ENCODE measurements around the gene RCE1. TPM values are rescaled to one million over a fixed set of nuclear protein-coding genes. Genes with fewer than 3 reads are reported as not detected.

Gene RCE1
- total and polyA plus RNA-seq, 2 donors: 11.4 to 23.3 TPM

GRCh38 chr11:66858186-66858938 lies 15.1 kb downstream of the RCE1 start:
- H3K27ac ChIP-seq (ENCODE audit: low read depth in 1 of 2, low read length in 1 of 2): no peak overlapping the region
- peaks cover 10% of the 10 kb centered on the region in 2 donors for H3K4me1 ChIP-seq (ENCODE audit: control insufficient read depth in 2 of 2, insufficient read depth in 2 of 2, low read length in 2 of 2)
- no peak for DNase-seq (ENCODE audit: low read depth in 6 of 9, low spot score in 9 of 9)
- WGBS: 98% methylated on average over 62 of the region's 62 CpGs
- H3K36me3 ChIP-seq (ENCODE audit: control insufficient read depth in 2 of 2, insufficient read depth in 2 of 2, low read length in 1 of 2): peaks cover 2 to 13% of the 10 kb centered on the region in 2 donors
- H3K9me3 ChIP-seq (ENCODE audit: control insufficient read depth in 2 of 2, insufficient read depth in 1 of 2, low read length in 1 of 2): no peaks in the 10 kb centered on the region
- no peaks in the 10 kb centered on the region for H3K27me3 ChIP-seq (ENCODE audit: control insufficient read depth in 2 of 2, insufficient read depth in 1 of 2, low read length in 1 of 2)
- no peak overlapping the region for H3K4me3 ChIP-seq (ENCODE audit: low read length in 2 of 2)

- H3K36me3 ChIP-seq (ENCODE audit: control insufficient read depth in 2 of 2, insufficient read depth in 2 of 2, low read length in 1 of 2): peaks cover 2 to 13% of the 10 kb centered on the region in 2 donors
- 96% methylated on average over 29 of the region's 29 CpGs for WGBS
- peaks cover 10% of the 10 kb centered on the region in 2 donors for H3K4me1 ChIP-seq (ENCODE audit: control insufficient read depth in 2 of 2, insufficient read depth in 2 of 2, low read length in 2 of 2)
- H3K9me3 ChIP-seq (ENCODE audit: control insufficient read depth in 2 of 2, insufficient read depth in 1 of 2, low read length in 1 of 2): no peaks in the 10 kb centered on the region
- no peak overlapping the region for H3K4me3 ChIP-seq (ENCODE audit: low read length in 2 of 2)
- no peak for DNase-seq (ENCODE audit: low read depth in 6 of 9, low spot score in 9 of 9)
- H3K27me3 ChIP-seq (ENCODE audit: control insufficient read depth in 2 of 2, insufficient read depth in 1 of 2, low read length in 1 of 2): no peaks in the 10 kb centered on the region
- no peak overlapping the region for H3K27ac ChIP-seq (ENCODE audit: low read depth in 1 of 2, low read length in 1 of 2)
Measured at GRCh38 chr11:66858939-66859685, 15.9 kb downstream of the RCE1 start.

- Histone ChIP-seq H3K36me3 (ENCODE audit: control insufficient read depth in 2 of 2, insufficient read depth in 2 of 2, low read length in 1 of 2) (peaks cover 2 to 13% of the 10 kb centered on the region in 2 donors), H3K4me1 (ENCODE audit: control insufficient read depth in 2 of 2, insufficient read depth in 2 of 2, low read length in 2 of 2) (peaks cover 10% of the 10 kb centered on the region in 2 donors), H3K4me3 (ENCODE audit: low read length in 2 of 2) (no peak overlapping the region), H3K27me3 (ENCODE audit: control insufficient read depth in 2 of 2, insufficient read depth in 1 of 2, low read length in 1 of 2) (no peaks in the 10 kb centered on the region), H3K9me3 (ENCODE audit: control insufficient read depth in 2 of 2, insufficient read depth in 1 of 2, low read length in 1 of 2) (no peaks in the 10 kb centered on the region), H3K27ac (ENCODE audit: low read depth in 1 of 2, low read length in 1 of 2) (no peak overlapping the region)
- 98% methylated on average over 41 of the region's 41 CpGs for WGBS
- no peak for DNase-seq (ENCODE audit: low read depth in 6 of 9, low spot score in 9 of 9)
Measured at GRCh38 chr11:66859686-66860448, 16.6 kb downstream of the RCE1 start.

GRCh38 chr11:66860449-66860831 lies 17.2 kb downstream of the RCE1 start:
- DNase-seq (ENCODE audit: low read depth in 6 of 9, low spot score in 9 of 9): no peak
- no peak overlapping the region for H3K27ac ChIP-seq (ENCODE audit: low read depth in 1 of 2, low read length in 1 of 2)
- no peak overlapping the region for H3K4me3 ChIP-seq (ENCODE audit: low read length in 2 of 2)
- peaks cover 9 to 10% of the 10 kb centered on the region in 2 donors for H3K4me1 ChIP-seq (ENCODE audit: control insufficient read depth in 2 of 2, insufficient read depth in 2 of 2, low read length in 2 of 2)
- H3K27me3 ChIP-seq (ENCODE audit: control insufficient read depth in 2 of 2, insufficient read depth in 1 of 2, low read length in 1 of 2): no peaks in the 10 kb centered on the region
- H3K9me3 ChIP-seq (ENCODE audit: control insufficient read depth in 2 of 2, insufficient read depth in 1 of 2, low read length in 1 of 2): no peaks in the 10 kb centered on the region
- H3K36me3 ChIP-seq (ENCODE audit: control insufficient read depth in 2 of 2, insufficient read depth in 2 of 2, low read length in 1 of 2): peaks cover 2 to 13% of the 10 kb centered on the region in 2 donors
- 92% methylated on average over 18 of the region's 18 CpGs for WGBS

- 97% methylated on average over 32 of the region's 32 CpGs for WGBS
Measured at GRCh38 chr11:66861038-66861773, 18.0 kb downstream of the RCE1 start.

GRCh38 chr11:66861774-66862558 lies 18.7 kb downstream of the RCE1 start:
- H3K9me3 ChIP-seq (ENCODE audit: control insufficient read depth in 2 of 2, insufficient read depth in 1 of 2, low read length in 1 of 2): no peaks in the 10 kb centered on the region
- no peak overlapping the region for H3K27ac ChIP-seq (ENCODE audit: low read depth in 1 of 2, low read length in 1 of 2)
- H3K36me3 ChIP-seq (ENCODE audit: control insufficient read depth in 2 of 2, insufficient read depth in 2 of 2, low read length in 1 of 2): peaks cover 2 to 13% of the 10 kb centered on the region in 2 donors
- H3K4me3 ChIP-seq (ENCODE audit: low read length in 2 of 2): no peak overlapping the region
- H3K27me3 ChIP-seq (ENCODE audit: control insufficient read depth in 2 of 2, insufficient read depth in 1 of 2, low read length in 1 of 2): no peaks in the 10 kb centered on the region
- 97% methylated on average over 30 of the region's 30 CpGs for WGBS
- H3K4me1 ChIP-seq (ENCODE audit: control insufficient read depth in 2 of 2, insufficient read depth in 2 of 2, low read length in 2 of 2): peaks cover 4% of the 10 kb centered on the region in 2 donors
- DNase-seq (ENCODE audit: low read depth in 6 of 9, low spot score in 9 of 9): no peak

More at GRCh38 chr11:66861038-66861773, 18.0 kb downstream of the RCE1 start:
- no peak overlapping the region for H3K4me3 ChIP-seq (ENCODE audit: low read length in 2 of 2)
- H3K27me3 ChIP-seq (ENCODE audit: control insufficient read depth in 2 of 2, insufficient read depth in 1 of 2, low read length in 1 of 2): no peaks in the 10 kb centered on the region
- no peaks in the 10 kb centered on the region for H3K9me3 ChIP-seq (ENCODE audit: control insufficient read depth in 2 of 2, insufficient read depth in 1 of 2, low read length in 1 of 2)
- no peak overlapping the region for H3K27ac ChIP-seq (ENCODE audit: low read depth in 1 of 2, low read length in 1 of 2)
- H3K36me3 ChIP-seq (ENCODE audit: control insufficient read depth in 2 of 2, insufficient read depth in 2 of 2, low read length in 1 of 2): peaks cover 2 to 13% of the 10 kb centered on the region in 2 donors
- peaks cover 4% of the 10 kb centered on the region in 2 donors for H3K4me1 ChIP-seq (ENCODE audit: control insufficient read depth in 2 of 2, insufficient read depth in 2 of 2, low read length in 2 of 2)
- no peak for DNase-seq (ENCODE audit: low read depth in 6 of 9, low spot score in 9 of 9)

- H3K27me3 ChIP-seq (ENCODE audit: control insufficient read depth in 2 of 2, insufficient read depth in 1 of 2, low read length in 1 of 2): no peaks in the 10 kb centered on the region
- peaks cover 2 to 13% of the 10 kb centered on the region in 2 donors for H3K36me3 ChIP-seq (ENCODE audit: control insufficient read depth in 2 of 2, insufficient read depth in 2 of 2, low read length in 1 of 2)
- peaks cover under 1% of the 10 kb centered on the region in 2 donors for H3K4me1 ChIP-seq (ENCODE audit: control insufficient read depth in 2 of 2, insufficient read depth in 2 of 2, low read length in 2 of 2)
- no peak overlapping the region for H3K27ac ChIP-seq (ENCODE audit: low read depth in 1 of 2, low read length in 1 of 2)
- H3K4me3 ChIP-seq (ENCODE audit: low read length in 2 of 2): no peak overlapping the region
- DNase-seq (ENCODE audit: low read depth in 6 of 9, low spot score in 9 of 9): no peak
- 97% methylated on average over 11 of the region's 11 CpGs for WGBS
- H3K9me3 ChIP-seq (ENCODE audit: control insufficient read depth in 2 of 2, insufficient read depth in 1 of 2, low read length in 1 of 2): no peaks in the 10 kb centered on the region
Measured at GRCh38 chr11:66862559-66863037, 19.4 kb downstream of the RCE1 start.
